Hepatocyte (in vitro differentiated cells): Measurements from ENCODE around the gene EIF3I.

Source experiments
- EZH2 ChIP-seq: fragments of 200-600 bp; sonication (generic); IDR thresholded peaks from 2 replicates; pipeline ENCODE4 v1.6.1; 2016; ENCODE audit warnings: antibody characterized with exemption, mild to moderate bottlenecking, borderline replicate concordance
- EZH2phosphoT487 ChIP-seq: fragments of 200-600 bp; sonication (generic); IDR thresholded peaks from one replicate; pipeline ENCODE4 v1.6.1; 2018; ENCODE audit warnings: antibody characterized with exemption, mild to moderate bottlenecking, low read depth, moderate library complexity; ENCODE audit not compliant: unreplicated experiment, severe bottlenecking
- TF ChIP-seq, protein P1 (sequence below): fragments of 200-600 bp; sonication (generic); IDR thresholded peaks from 2 replicates; pipeline ENCODE4 v1.5.1; 2016; ENCODE audit warnings: antibody characterized with exemption, mild to moderate bottlenecking; ENCODE audit not compliant: poor library complexity

DNA sequence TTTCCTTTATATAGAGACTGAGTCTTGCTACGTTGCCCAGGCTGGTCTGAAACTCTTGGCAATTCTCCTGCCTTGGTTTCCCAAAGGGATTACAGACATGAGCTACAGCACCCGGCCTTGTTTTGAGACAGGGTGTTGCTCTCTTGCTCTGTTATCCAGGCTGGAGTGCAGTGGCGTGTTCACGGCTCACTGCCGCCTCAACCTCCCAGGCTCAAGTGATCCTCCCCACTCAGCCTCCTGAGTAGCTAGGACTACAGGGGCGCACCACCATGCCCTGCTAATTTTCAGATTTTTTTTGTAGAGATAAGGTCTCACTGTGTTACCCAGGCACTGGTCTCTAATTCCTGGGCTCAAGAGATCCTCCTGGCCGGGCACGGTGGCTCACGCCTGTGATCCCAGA, 43.6 kb downstream of the EIF3I start:
- no peak for TF ChIP-seq EZH2
- TF ChIP-seq, protein P1, sequence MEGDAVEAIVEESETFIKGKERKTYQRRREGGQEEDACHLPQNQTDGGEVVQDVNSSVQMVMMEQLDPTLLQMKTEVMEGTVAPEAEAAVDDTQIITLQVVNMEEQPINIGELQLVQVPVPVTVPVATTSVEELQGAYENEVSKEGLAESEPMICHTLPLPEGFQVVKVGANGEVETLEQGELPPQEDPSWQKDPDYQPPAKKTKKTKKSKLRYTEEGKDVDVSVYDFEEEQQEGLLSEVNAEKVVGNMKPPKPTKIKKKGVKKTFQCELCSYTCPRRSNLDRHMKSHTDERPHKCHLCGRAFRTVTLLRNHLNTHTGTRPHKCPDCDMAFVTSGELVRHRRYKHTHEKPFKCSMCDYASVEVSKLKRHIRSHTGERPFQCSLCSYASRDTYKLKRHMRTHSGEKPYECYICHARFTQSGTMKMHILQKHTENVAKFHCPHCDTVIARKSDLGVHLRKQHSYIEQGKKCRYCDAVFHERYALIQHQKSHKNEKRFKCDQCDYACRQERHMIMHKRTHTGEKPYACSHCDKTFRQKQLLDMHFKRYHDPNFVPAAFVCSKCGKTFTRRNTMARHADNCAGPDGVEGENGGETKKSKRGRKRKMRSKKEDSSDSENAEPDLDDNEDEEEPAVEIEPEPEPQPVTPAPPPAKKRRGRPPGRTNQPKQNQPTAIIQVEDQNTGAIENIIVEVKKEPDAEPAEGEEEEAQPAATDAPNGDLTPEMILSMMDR: no peak
- TF ChIP-seq EZH2phosphoT487: no peak
